Measurements from ENCODE around the gene UGT1A9. TPM values are rescaled to one million over a fixed set of nuclear protein-coding genes. Genes with fewer than 3 reads are reported as not detected.
A peak's percentile ranks its signal among the peaks of the same experiment; 100 is the strongest.

Gene UGT1A9
- polyA plus RNA-seq, 1 donor (not counting 4 experiments of a cell fraction or from before 2014, with no cell fraction given), result not detected

DNA sequence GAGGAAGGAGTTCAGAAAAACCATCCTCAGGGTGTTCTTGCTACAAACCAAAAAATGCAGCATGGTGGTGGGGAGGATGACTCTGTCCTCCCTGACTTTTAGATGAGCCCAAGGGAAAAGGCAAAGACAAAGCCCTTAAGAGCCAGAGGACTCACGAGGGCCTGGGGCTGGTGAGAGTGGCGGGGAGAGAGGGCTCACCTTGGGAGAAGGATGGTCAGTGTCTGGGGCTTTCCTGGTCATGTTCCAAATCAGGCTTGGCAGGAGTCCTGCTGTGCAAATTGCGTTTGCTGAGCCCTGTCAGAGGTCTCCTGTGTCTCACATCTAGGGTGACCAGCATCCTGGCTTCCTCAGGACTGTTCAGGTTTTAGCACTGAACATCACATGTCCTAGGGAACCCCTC lies 93.1 kb downstream of the UGT1A9 start:
- Histone ChIP-seq H3K4me2 (ENCODE audit: control insufficient read depth, extremely low read depth, insufficient read depth, low read depth, low read length) (peak overlapping the region; percentile 44), H3K4me1 (ENCODE audit: control insufficient read depth, extremely low read depth, insufficient read depth, low read length) (peaks cover 34% of the 10 kb centered on the region), H3K4me3 (ENCODE audit: control insufficient read depth in 2 of 3, extremely low read depth in 1 of 3, insufficient read depth in 2 of 3, low read depth in 1 of 3, low read length in 3 of 3) (no peak overlapping the region), H3K79me2 (ENCODE audit: control insufficient read depth, insufficient read depth, low read length) (peaks cover 7% of the 10 kb centered on the region), H3K27ac (ENCODE audit: control insufficient read depth, insufficient read depth, low read length) (no peak overlapping the region), H4K20me1 (ENCODE audit: control insufficient read depth, extremely low read depth, insufficient read depth, low read length) (no peaks in the 10 kb centered on the region), H3K9me1 (ENCODE audit: control insufficient read depth, extremely low read depth, insufficient read depth, low read length) (no peaks in the 10 kb centered on the region), H3K36me3 (ENCODE audit: control insufficient read depth in 2 of 2, extremely low read depth in 1 of 2, insufficient read depth in 2 of 2, low read length in 2 of 2) (peaks cover 9 to 15% of the 10 kb centered on the region in 2 experiments), H2AFZ (ENCODE audit: control insufficient read depth, low read length) (no peak overlapping the region), H3K9ac (ENCODE audit: control insufficient read depth, extremely low read depth, insufficient read depth, low read length) (no peak overlapping the region), H3K27me3 (ENCODE audit: control insufficient read depth, extremely low read depth, insufficient read depth, low read length) (no peaks in the 10 kb centered on the region), H3K9me3 (ENCODE audit: control insufficient read depth, low read depth, low read length) (no peaks in the 10 kb centered on the region)
- DNase-seq (ENCODE audit: low read depth, low spot score) (no peak), FAIRE-seq (peak; percentile 39)
- TF ChIP-seq EZH2 (IDR thresholded peaks at IDR 0.05; ENCODE audit: low read length), result no peak
- TF ChIP-seq, protein P1, sequence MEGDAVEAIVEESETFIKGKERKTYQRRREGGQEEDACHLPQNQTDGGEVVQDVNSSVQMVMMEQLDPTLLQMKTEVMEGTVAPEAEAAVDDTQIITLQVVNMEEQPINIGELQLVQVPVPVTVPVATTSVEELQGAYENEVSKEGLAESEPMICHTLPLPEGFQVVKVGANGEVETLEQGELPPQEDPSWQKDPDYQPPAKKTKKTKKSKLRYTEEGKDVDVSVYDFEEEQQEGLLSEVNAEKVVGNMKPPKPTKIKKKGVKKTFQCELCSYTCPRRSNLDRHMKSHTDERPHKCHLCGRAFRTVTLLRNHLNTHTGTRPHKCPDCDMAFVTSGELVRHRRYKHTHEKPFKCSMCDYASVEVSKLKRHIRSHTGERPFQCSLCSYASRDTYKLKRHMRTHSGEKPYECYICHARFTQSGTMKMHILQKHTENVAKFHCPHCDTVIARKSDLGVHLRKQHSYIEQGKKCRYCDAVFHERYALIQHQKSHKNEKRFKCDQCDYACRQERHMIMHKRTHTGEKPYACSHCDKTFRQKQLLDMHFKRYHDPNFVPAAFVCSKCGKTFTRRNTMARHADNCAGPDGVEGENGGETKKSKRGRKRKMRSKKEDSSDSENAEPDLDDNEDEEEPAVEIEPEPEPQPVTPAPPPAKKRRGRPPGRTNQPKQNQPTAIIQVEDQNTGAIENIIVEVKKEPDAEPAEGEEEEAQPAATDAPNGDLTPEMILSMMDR (optimal IDR thresholded peaks at IDR 0.05 in 1 of 3, IDR thresholded peaks at IDR 0.05 in 1 of 3, conservative IDR thresholded peaks at IDR 0.05 in 1 of 3; ENCODE audit: extremely low read depth in 1 of 3, insufficient read depth in 2 of 3, low read length in 3 of 3), result no peak
- dilution Hi-C loops (cut with MboI; ENCODE audit: extremely low pct_ligation_motif_present, low sequenced_read_pairs), result no loop called here

- peaks cover 5% of the 10 kb centered on the region for H3K79me2 ChIP-seq (ENCODE audit: control insufficient read depth, insufficient read depth, low read length)
- TF ChIP-seq, protein P1 (optimal IDR thresholded peaks at IDR 0.05 in 1 of 3, IDR thresholded peaks at IDR 0.05 in 1 of 3, conservative IDR thresholded peaks at IDR 0.05 in 1 of 3; ENCODE audit: extremely low read depth in 1 of 3, insufficient read depth in 2 of 3, low read length in 3 of 3), result no peak
- TF ChIP-seq EZH2 (IDR thresholded peaks at IDR 0.05; ENCODE audit: low read length), result no peak
- no peaks in the 10 kb centered on the region for H3K9me1 ChIP-seq (ENCODE audit: control insufficient read depth, extremely low read depth, insufficient read depth, low read length)
- no peaks in the 10 kb centered on the region for H4K20me1 ChIP-seq (ENCODE audit: control insufficient read depth, extremely low read depth, insufficient read depth, low read length)
- no peak overlapping the region for H3K27ac ChIP-seq (ENCODE audit: control insufficient read depth, insufficient read depth, low read length)
- no peak for FAIRE-seq
- peaks cover 11 to 19% of the 10 kb centered on the region in 2 experiments for H3K36me3 ChIP-seq (ENCODE audit: control insufficient read depth in 2 of 2, extremely low read depth in 1 of 2, insufficient read depth in 2 of 2, low read length in 2 of 2)
- no peaks in the 10 kb centered on the region for H3K9me3 ChIP-seq (ENCODE audit: control insufficient read depth, low read depth, low read length)
- no peaks in the 10 kb centered on the region for H3K27me3 ChIP-seq (ENCODE audit: control insufficient read depth, extremely low read depth, insufficient read depth, low read length)
- H3K4me2 ChIP-seq (ENCODE audit: control insufficient read depth, extremely low read depth, insufficient read depth, low read depth, low read length), result no peak overlapping the region
- no peak overlapping the region for H3K4me3 ChIP-seq (ENCODE audit: control insufficient read depth in 2 of 3, extremely low read depth in 1 of 3, insufficient read depth in 2 of 3, low read depth in 1 of 3, low read length in 3 of 3)
- no peak for DNase-seq (ENCODE audit: low read depth, low spot score)
- dilution Hi-C loops (cut with MboI; ENCODE audit: extremely low pct_ligation_motif_present, low sequenced_read_pairs), result no loop called here
- H2AFZ ChIP-seq (ENCODE audit: control insufficient read depth, low read length), result no peak overlapping the region
- no peak overlapping the region for H3K9ac ChIP-seq (ENCODE audit: control insufficient read depth, extremely low read depth, insufficient read depth, low read length)
- H3K4me1 ChIP-seq (ENCODE audit: control insufficient read depth, extremely low read depth, insufficient read depth, low read length), result peaks cover 20% of the 10 kb centered on the region
These were observed 94.7 kb downstream of the UGT1A9 start for GRCh38 chr2:233766416-233766815.

Measured in keratinocyte (primary cell).